D721Med (cell line): ENCODE measurements around the gene LTBP2.
"Not testable (repeated sequence)": the region's sequence is repeated elsewhere in the genome, so short reads cannot be mapped to it uniquely, and the experiment has no call there.

ENCODE experiments used
- DNase-seq: peaks from one replicate; pipeline ENCODE4 v3.0.0; 2011; ENCODE audit warnings: low spot score; ENCODE audit not compliant: insufficient read length
- FAIRE-seq: peaks from 2 replicates; lab custom pipeline; 2011; peaks lifted over from hg19 to GRCh38; lab: Jason Lieb, UNC
- TF ChIP-seq, protein P1 (sequence below): IDR thresholded peaks from 2 replicates; pipeline ENCODE4 v1.5.1; 2012; ENCODE audit warnings: mild to moderate bottlenecking, control low read depth; ENCODE audit not compliant: insufficient read depth; ENCODE audit errors: missing control alignments

Gene LTBP2

DNA sequence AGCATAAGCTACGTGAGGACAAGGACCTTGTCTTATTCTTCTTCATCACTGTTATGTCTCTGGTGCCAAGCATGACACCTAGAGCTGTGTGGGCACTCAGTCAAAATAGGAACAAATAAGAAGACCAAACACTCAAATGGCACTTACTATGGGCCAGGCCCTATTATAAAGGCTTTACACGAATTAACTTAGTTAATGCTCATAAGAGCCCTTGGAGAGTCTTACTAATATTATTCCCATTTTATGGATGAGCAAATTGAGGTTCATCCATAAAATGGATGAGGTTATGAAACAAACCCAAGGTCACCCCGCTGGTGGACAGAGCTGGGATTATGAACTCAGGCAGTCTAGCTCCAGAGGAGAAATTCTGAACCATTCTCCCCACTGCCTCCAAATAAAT is 70.8 kb downstream of the LTBP2 start:
- FAIRE-seq (no peak), DNase-seq (no peak)
- TF ChIP-seq, protein P1, sequence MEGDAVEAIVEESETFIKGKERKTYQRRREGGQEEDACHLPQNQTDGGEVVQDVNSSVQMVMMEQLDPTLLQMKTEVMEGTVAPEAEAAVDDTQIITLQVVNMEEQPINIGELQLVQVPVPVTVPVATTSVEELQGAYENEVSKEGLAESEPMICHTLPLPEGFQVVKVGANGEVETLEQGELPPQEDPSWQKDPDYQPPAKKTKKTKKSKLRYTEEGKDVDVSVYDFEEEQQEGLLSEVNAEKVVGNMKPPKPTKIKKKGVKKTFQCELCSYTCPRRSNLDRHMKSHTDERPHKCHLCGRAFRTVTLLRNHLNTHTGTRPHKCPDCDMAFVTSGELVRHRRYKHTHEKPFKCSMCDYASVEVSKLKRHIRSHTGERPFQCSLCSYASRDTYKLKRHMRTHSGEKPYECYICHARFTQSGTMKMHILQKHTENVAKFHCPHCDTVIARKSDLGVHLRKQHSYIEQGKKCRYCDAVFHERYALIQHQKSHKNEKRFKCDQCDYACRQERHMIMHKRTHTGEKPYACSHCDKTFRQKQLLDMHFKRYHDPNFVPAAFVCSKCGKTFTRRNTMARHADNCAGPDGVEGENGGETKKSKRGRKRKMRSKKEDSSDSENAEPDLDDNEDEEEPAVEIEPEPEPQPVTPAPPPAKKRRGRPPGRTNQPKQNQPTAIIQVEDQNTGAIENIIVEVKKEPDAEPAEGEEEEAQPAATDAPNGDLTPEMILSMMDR: no peak

DNA sequence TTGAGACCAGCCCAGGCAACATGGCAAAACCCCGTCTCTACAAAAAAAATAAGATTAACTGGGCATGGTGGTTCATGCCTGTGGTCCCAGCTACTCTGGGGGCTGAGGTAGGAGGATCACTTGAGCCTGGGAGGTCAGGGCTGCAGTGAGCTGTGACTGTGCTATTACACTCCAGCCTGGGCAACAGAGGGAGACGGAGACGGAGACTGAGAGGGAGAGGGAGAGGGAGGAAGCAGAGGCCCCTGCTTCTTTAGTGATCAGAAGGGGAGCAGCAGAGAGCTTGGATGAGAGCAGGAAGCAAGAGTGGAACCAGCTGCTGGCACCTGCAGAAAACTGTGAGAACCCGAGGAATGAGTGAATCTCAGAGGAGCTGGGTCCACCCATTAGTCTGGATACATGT is 72.5 kb downstream of the LTBP2 start:
- TF ChIP-seq, protein P1: no peak
- DNase-seq (no peak), FAIRE-seq (no peak)

DNA sequence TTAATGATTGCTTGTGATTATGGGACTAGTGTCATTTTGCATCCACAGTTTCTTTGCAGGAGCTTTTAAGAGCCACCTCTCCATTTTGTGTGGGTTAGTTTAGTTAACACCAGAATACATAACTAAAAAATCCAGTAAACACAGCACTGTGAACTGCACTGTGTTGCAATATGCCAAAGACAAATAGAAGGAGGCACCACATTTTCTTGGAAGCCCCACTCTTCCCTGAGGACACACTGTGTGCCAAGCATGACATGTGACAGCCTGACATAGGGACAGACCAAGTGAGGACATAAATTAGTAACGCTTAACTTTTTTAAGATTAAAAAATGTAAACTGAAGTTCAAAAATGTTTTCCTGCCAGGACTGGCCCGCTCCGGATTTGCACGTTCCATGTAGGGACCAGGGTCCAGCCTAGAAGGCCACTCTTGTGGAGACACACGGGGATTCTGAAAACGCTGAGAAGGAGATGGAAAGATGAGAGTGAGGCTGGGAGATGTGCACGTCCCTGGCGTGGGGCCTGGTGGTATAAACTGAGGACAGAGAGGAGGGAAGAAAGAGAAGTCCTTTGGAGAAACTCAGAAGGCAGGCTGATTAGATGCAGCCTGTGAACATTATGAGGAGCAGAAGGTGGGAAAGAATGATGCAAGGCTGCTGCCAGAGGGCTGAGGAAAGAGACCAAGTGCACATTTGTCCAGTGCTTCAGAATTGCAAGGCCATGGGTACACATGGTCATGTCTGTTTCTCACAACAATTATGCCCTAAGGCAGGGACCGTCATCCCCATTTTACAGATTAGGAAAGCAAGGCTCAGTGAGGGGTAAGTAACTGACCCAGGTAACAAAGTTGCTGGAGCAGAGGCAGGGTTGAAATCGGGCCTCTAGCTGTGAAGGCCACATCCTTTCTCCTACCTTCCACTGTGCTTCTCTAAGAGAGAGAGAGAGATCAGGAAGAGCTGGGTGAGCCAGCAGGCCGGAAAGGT is 73.3 kb downstream of the LTBP2 start:
- FAIRE-seq: no peak
- TF ChIP-seq, protein P1: no peak

DNA sequence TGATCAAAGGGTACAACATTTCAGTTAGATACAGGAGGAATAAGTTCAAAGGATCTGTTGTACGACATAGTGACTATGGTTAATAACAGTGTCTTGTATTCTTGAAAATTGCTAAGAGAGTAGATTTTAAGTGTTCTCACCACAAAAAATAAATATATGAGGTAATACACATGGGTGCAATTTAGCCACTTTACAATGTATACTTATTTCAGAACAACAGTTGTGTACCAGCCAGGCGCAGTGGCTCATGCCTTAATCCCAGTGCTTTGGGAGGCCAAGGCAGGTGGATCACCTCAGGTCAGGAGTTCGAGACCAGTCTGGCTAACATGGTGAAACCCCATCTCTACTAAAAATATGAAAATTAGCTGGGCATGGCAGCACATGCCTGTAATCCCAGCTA is 75.7 kb downstream of the LTBP2 start:
- DNase-seq, FAIRE-seq: not testable (repeated sequence)

More for the DNA sequence above, 73.3 kb downstream of the LTBP2 start:
- DNase-seq: no peak

DNA sequence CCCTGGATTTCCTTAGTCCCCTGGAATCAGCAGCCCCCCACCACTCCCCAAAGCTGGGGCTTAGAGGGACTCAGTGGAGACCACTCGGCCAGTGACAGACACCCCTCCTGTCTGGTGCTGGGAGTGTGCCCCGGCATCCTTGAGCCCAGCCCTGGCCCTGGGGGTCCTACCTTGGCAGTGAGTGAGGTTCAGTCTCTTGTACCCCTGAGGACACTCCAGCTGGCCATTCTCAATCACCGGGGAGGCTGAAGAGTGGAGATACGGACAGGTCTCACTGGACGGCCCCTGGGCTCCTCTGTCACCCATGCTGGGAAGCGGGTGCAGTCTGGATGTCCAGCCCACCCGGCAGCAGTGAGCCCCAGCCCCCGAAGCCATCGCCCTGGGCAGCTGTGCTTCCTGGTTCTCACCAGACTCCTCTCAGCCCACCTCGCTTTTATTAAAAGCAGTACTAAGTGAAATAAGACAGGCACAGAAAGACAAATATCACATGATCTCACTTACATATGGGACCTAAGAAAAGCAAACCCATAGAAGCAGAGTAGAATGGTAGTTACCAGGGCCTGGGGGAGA is 76.2 kb downstream of the LTBP2 start:
- DNase-seq (no peak), FAIRE-seq (no peak)
- TF ChIP-seq, protein P1: no peak

DNA sequence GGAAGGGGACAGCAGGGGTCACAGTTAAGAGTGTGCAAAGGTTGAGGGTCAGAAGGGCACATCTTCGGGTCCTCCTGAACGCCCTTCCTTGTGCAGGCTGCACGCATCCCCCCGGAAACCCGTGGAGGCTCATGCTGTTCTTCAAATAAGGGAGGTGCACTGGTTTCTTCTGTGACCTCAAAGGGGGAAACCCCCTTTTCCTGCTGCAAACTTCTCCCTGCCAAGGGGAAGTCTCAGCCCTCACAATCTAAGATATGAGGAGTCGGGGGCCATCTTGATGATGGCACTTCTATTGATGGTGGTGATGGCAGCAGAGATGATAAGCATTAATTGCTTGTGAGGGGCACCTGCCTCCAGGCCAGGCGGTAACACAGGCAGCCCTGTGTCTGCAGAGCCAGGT is 78.5 kb downstream of the LTBP2 start:
- DNase-seq (no peak), FAIRE-seq (no peak)
- TF ChIP-seq, protein P1: no peak

DNA sequence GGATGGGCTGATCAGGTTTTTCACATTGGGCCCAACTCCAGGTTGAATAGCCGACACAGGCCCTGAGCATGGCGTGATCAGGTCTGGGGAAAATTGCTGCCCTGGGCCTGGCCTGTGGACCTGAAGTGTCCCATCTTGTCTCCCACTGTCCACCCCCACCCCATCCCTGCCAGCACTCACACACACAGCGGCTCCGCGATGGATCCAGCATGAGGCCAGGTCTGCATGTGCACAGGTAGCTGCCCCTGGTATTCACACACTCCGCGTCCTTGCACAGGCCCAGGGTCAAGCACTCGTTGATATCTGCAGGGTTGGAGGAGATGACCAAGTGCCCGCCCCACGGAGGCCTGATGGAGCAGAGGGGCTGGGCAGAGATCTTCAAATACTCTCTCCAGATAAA is 79.8 kb downstream of the LTBP2 start:
- DNase-seq (no peak), FAIRE-seq (no peak)
- TF ChIP-seq, protein P1: no peak
